ENCODE measurements around the gene TRH.

TRH gene

GRCh38 chr3:129974564-129974832, at the start of gene TRH:
TSS of gene TRH (plus strand) at chr3:129974720. CDS start at chr3:129975817, 1,097 bp downstream.
- no peak for DNase-seq

- DNase-seq, result no peak
Observed at GRCh38 chr3:129927072-129927471, 47.4 kb upstream of the TRH start.

- DNase-seq, result no peak
Observed at GRCh38 chr3:129929383-129929782, 45.1 kb upstream of the TRH start.

- no peak for DNase-seq
Observed at GRCh38 chr3:129933471-129933870, 41.0 kb upstream of the TRH start.

- DNase-seq, result peak; percentile 21
Observed at GRCh38 chr3:129934234-129935123, 40.0 kb upstream of the TRH start.

- DNase-seq, result no peak
Observed at GRCh38 chr3:129936757-129937156, 37.8 kb upstream of the TRH start.

- no peak for DNase-seq
Observed at GRCh38 chr3:129937717-129938116, 36.8 kb upstream of the TRH start.

GRCh38 chr3:129938140-129938930, 36.2 kb upstream of the TRH start:
- no peak for DNase-seq

GRCh38 chr3:129940086-129940485, 34.4 kb upstream of the TRH start:
- DNase-seq, result no peak

GRCh38 chr3:129942296-129942695, 32.2 kb upstream of the TRH start:
- DNase-seq, result no peak

GRCh38 chr3:129943020-129943419, 31.5 kb upstream of the TRH start:
- no peak for DNase-seq

GRCh38 chr3:129944709-129945108, 29.8 kb upstream of the TRH start:
- DNase-seq, result no peak

GRCh38 chr3:129947538-129948240, 26.8 kb upstream of the TRH start:
- DNase-seq, result no peak

GRCh38 chr3:129950318-129951046, 24.0 kb upstream of the TRH start:
- no peak for DNase-seq

- no peak for DNase-seq
Observed at GRCh38 chr3:129952556-129953355, 21.8 kb upstream of the TRH start.

GRCh38 chr3:129953621-129954020, 20.9 kb upstream of the TRH start:
- no peak for DNase-seq

GRCh38 chr3:129954514-129954913, 20.0 kb upstream of the TRH start:
- no peak for DNase-seq

- DNase-seq, result no peak
Observed at GRCh38 chr3:129956936-129957335, 17.6 kb upstream of the TRH start.

GRCh38 chr3:129958755-129959154, 15.8 kb upstream of the TRH start:
- no peak for DNase-seq

GRCh38 chr3:129961141-129961541, 13.4 kb upstream of the TRH start:
- no peak for DNase-seq

GRCh38 chr3:129962600-129962999, 11.9 kb upstream of the TRH start:
- DNase-seq, result no peak

- no peak for DNase-seq
Observed at GRCh38 chr3:129965937-129966336, 8.6 kb upstream of the TRH start.
